ENCODE data around the gene POU6F2. TPM values are rescaled to one million over a fixed set of nuclear protein-coding genes. Genes with fewer than 3 reads are reported as not detected.

POU6F2 gene
- polyA plus RNA-seq, 2 of the 4 experiments (the other 2 are of a cell fraction), result not detected

GRCh38 chr7:39199951-39200350, 222.2 kb downstream of the POU6F2 start:
- CTCF ChIA-PET, result interaction anchor here (0.6 kb wide), 1 partner anchor 72 kb away, joined by 3 read pairs; no protein-coding TSS in a partner anchor
- no peak overlapping the region for H3K4me3 ChIP-seq
- FAIRE-seq, result no peak

GRCh38 chr7:39202041-39202440, 224.3 kb downstream of the POU6F2 start:
- ChIA-PET CTCF (no interaction called here), POLR2A (no interaction called here)
- H3K4me3 ChIP-seq, result no peak overlapping the region
- no peak overlapping the region for H3K27ac ChIP-seq
- no peak overlapping the region for H3K4me2 ChIP-seq
- TF ChIP-seq ZSCAN20 (CRISPR knock-in tag; IDR thresholded peaks at IDR 0.05) (no peak), ZFP36 (IDR thresholded peaks at IDR 0.05; ENCODE audit: borderline replicate concordance, partially characterized antibody) (no peak), PHF8 (IDR thresholded peaks at IDR 0.05; ENCODE audit: borderline replicate concordance, low read depth) (no peak), RAD21 (conservative IDR thresholded peaks at IDR 0.05 in 1 of 2, IDR thresholded peaks at IDR 0.05 in 1 of 2) (no peak), EHMT2 (IDR thresholded peaks at IDR 0.05; ENCODE audit: low read depth) (no peak), CHD2 (IDR thresholded peaks at IDR 0.05; ENCODE audit: low read length, partially characterized antibody) (no peak), MAFK (IDR thresholded peaks at IDR 0.05; ENCODE audit: partially characterized antibody) (no peak)
- no peaks in the 10 kb centered on the region for H3K9me3 ChIP-seq
- 7% methylated on average over 1 of the region's 1 CpG for WGBS (ENCODE audit: missing lambda C conversion rate)
- no peak for ATAC-seq
- H3K4me1 ChIP-seq, result no peaks in the 10 kb centered on the region
- FAIRE-seq, result no peak
- DNase-seq (ENCODE audit: low read depth in 1 of 2, low spot score in 1 of 2), result no peak

More at GRCh38 chr7:39199951-39200350, 222.2 kb downstream of the POU6F2 start:
- no peak for ATAC-seq
- no peak for DNase-seq (ENCODE audit: low read depth in 1 of 2, low spot score in 1 of 2)
- H3K27ac ChIP-seq, result no peak overlapping the region
- H3K4me2 ChIP-seq, result no peak overlapping the region
- 7% methylated on average over 5 of the region's 5 CpGs for WGBS (ENCODE audit: missing lambda C conversion rate)
- H3K9me3 ChIP-seq, result no peaks in the 10 kb centered on the region
- POLR2A ChIA-PET, result no interaction called here
- TF ChIP-seq GATA3 (IDR thresholded peaks at IDR 0.05; ENCODE audit: borderline replicate concordance) (no peak), FOSB (CRISPR knock-in tag; IDR thresholded peaks at IDR 0.05) (no peak), POLR2AphosphoS2 (conservative IDR thresholded peaks at IDR 0.05; ENCODE audit: low read length) (no peak), ZC3H11A (IDR thresholded peaks at IDR 0.05) (no peak), HES2 (IDR thresholded peaks at IDR 0.05) (no peak), RCOR1 (IDR thresholded peaks at IDR 0.05; ENCODE audit: low read depth, low read length) (no peak), JUN (IDR thresholded peaks at IDR 0.05) (no peak), CEBPB (IDR thresholded peaks at IDR 0.05) (no peak), HMGXB4 (CRISPR knock-in tag; IDR thresholded peaks at IDR 0.05; ENCODE audit: borderline replicate concordance) (no peak), TP53 (CRISPR knock-in tag; IDR thresholded peaks at IDR 0.05) (no peak), NPAS2 (CRISPR knock-in tag; IDR thresholded peaks at IDR 0.05; ENCODE audit: borderline replicate concordance) (no peak), MAZ (IDR thresholded peaks at IDR 0.05; ENCODE audit: borderline replicate concordance, low read depth, low read length) (no peak), SREBF2 (IDR thresholded peaks at IDR 0.05) (no peak), PBX3 (IDR thresholded peaks at IDR 0.05) (no peak), FOXS1 (CRISPR knock-in tag; IDR thresholded peaks at IDR 0.05) (no peak), CBX8 (IDR thresholded peaks at IDR 0.05) (no peak), MAFK (IDR thresholded peaks at IDR 0.05; ENCODE audit: partially characterized antibody) (no peak), POLR2A (IDR thresholded peaks at IDR 0.05; ENCODE audit: low read length) (no peak)
- TF ChIP-seq, protein P1, sequence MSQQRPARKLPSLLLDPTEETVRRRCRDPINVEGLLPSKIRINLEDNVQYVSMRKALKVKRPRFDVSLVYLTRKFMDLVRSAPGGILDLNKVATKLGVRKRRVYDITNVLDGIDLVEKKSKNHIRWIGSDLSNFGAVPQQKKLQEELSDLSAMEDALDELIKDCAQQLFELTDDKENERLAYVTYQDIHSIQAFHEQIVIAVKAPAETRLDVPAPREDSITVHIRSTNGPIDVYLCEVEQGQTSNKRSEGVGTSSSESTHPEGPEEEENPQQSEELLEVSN (IDR thresholded peaks at IDR 0.05; ENCODE audit: borderline replicate concordance, low read depth), result no peak
- H3K4me1 ChIP-seq, result no peaks in the 10 kb centered on the region
